ENCODE results near the gene KRTAP9-2. TPM values are rescaled to one million over a fixed set of nuclear protein-coding genes. Genes with fewer than 3 reads are reported as not detected.
"Not testable (repeated sequence)": the region's sequence is repeated elsewhere in the genome, so short reads cannot be mapped to it uniquely, and the experiment has no call there.

Gene KRTAP9-2
- total RNA-seq, 2 experiments from 2014 or later, result not detected

DNA sequence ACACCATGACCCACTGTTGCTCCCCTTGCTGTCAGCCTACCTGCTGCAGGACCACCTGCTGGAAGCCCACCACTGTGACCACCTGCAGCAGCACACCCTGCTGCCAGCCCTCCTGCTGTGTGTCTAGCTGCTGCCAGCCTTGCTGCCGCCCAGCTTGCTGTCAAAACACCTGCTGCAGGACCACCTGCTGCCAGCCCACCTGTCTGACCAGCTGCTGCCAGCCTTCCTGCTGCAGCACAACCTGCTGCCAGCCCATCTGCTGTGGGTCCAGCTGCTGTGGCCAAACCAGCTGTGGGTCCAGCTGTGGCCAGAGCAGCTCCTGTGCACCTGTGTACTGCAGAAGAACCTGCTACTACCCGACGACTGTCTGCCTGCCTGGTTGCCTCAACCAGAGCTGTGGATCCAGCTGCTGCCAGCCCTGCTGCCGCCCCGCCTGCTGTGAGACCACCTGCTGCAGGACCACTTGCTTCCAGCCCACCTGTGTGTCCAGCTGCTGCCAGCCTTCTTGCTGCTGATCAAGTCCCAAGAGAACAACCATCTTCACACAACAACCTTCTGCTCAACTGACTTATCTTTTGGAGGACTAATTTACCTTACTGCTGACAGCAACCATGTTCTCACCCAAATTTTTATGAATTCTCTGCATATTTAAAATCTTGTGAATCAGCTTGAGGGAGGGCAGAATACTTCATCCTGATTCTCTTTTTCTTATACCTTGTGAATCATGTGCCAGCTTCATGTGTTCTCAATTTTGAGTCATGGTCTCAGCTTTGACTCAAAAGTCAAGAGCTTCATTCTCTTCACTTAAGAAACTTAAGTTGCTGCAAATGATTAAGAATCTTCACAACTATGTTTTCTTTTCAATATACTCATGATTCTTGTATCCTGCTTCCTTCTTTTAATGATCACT lies 29.2 kb downstream of the KRTAP9-2 start, which contains the start of gene KRTAP9-9:
Gene KRTAP9-9 (plus strand): TSS at position 4 of the 910 bp plus-strand sequence.
- H3K9me3 Mint-ChIP-seq; ATAC-seq (ENCODE audit: low read depth); DNase-seq; POLR2A ChIA-PET; H3K27ac Mint-ChIP-seq; H3K4me1 Mint-ChIP-seq; H3K4me3 Mint-ChIP-seq; H3K36me3 Mint-ChIP-seq: not testable (repeated sequence)
- peaks cover 16% of the 10 kb centered on the region for H3K27me3 Mint-ChIP-seq

DNA sequence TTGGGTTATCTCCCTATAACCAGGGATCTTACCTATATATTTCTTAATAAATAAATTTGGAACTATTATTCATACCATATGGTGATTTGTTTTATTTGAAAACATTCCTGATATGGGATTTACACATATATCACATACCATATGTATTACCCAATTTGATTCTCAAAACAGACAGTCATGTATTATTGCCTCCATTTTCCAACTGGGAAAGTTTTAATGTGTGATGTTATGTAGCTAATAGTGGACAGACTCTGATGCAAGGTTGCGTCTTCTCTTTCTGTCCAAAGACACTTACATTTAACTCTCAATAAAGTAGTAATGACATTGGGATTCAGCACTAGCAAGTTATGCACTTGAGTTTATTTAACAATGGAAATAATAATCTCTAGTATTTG lies 29.8 kb downstream of the KRTAP9-2 start:
- ATAC-seq (ENCODE audit: low read depth) (no peak), DNase-seq (no peak)
- Mint-ChIP-seq H3K27ac (no peak overlapping the region), H3K36me3 (peaks cover 2% of the 10 kb centered on the region), H3K9me3 (no peaks in the 10 kb centered on the region), H3K4me3 (no peak overlapping the region), H3K27me3 (peaks cover 16% of the 10 kb centered on the region), H3K4me1 (no peaks in the 10 kb centered on the region)
- POLR2A ChIA-PET, result no interaction called here

DNA sequence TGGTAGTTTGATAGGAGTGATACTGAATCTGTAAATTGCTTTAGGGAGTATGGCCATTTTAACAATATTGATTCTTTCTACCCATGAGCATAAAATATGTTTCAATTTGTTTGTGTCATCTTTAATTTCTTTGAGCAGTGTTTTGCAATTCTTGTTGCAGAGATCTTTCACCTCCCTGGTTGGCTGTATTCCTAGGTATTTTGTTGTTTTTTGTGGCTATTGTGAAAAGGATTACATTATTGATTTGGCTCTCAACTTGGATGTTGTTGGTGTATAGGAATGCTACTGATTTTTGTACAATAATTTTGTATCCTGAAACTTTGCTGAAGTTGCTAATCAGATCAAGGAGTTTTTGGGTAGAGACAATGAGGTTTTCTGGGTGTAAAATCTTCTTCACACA lies 32.0 kb downstream of the KRTAP9-2 start:
- no peak overlapping the region for H3K4me3 Mint-ChIP-seq
- POLR2A ChIA-PET, result no interaction called here
- H3K27ac Mint-ChIP-seq, result no peak overlapping the region
- H3K36me3 Mint-ChIP-seq, result peaks cover 2% of the 10 kb centered on the region
- H3K4me1 Mint-ChIP-seq, result no peaks in the 10 kb centered on the region
- no peak for DNase-seq
- peaks cover 16% of the 10 kb centered on the region for H3K27me3 Mint-ChIP-seq
- H3K9me3 Mint-ChIP-seq, result no peaks in the 10 kb centered on the region
- no peak for ATAC-seq (ENCODE audit: low read depth)

DNA sequence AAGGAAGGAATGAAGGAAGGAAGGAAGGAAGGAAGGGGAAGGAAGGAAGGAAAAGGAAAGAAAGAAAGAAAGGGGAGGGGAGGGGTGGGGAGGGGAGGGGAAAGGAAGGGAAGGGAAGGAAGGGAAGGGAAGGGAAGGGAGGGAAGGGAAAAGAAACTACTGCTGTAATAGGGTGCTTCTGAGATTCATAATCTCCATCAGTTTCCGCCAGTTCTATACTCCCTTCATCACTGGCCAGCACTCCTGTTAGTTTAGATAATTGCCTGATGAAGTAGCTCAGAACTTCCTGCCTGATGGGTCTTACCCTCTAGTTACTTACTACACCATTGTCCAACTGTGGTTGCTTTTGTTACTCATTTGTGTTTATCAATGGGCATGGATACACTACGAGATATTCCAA lies 36.8 kb downstream of the KRTAP9-2 start:
- peaks cover 2% of the 10 kb centered on the region for H3K36me3 Mint-ChIP-seq
- ATAC-seq (ENCODE audit: low read depth) (no peak), DNase-seq (no peak)
- H3K27ac Mint-ChIP-seq, result no peak overlapping the region
- POLR2A ChIA-PET, result no interaction called here
- no peaks in the 10 kb centered on the region for H3K9me3 Mint-ChIP-seq
- peaks cover 12% of the 10 kb centered on the region for H3K27me3 Mint-ChIP-seq
- H3K4me1 Mint-ChIP-seq, result no peaks in the 10 kb centered on the region
- H3K4me3 Mint-ChIP-seq, result no peak overlapping the region

DNA sequence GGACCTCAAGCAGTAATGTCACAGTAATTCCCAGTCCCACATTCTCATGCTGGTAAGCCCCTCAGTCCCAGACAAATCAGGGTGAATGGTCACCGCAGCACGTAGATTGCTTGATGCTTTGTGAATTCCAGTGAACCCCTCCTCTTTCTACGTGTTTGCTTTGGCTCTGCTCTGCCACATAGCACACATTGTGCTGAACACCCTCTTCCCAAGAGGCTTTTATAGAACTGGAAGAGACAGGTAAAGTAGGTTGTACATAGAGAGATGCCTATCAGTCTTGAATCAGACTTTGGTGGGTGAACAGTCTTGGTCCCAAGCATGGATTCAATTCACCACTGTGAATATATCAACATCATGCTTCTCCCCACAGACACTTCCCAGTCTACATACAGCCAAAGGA lies 38.2 kb downstream of the KRTAP9-2 start:
- ATAC-seq (ENCODE audit: low read depth) (no peak), DNase-seq (no peak)
- POLR2A ChIA-PET, result no interaction called here
- Mint-ChIP-seq H3K27me3 (peaks cover 8% of the 10 kb centered on the region), H3K4me1 (no peaks in the 10 kb centered on the region), H3K9me3 (no peaks in the 10 kb centered on the region), H3K36me3 (peaks cover 2% of the 10 kb centered on the region), H3K27ac (no peak overlapping the region), H3K4me3 (no peak overlapping the region)

DNA sequence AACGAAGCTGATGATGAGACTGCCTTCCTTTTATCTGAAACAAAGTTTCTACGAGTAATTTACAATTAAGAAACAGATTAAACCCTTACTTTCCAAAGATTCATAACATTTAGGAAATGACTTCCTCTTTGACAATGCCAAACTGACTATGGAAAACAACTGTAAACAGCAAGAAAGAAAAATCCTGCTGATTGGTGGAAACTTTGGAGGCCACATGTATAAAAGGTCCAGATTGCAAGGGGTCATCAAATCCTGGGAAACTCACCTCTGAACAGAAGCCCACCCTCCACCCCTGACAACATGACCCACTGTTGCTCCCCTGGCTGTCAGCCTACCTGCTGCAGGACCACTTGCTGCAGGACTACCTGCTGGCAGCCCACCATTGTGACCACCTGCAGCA lies 38.6 kb downstream of the KRTAP9-2 start, which contains the start of gene KRTAP9-6:
Gene KRTAP9-6 (plus strand): TSS at position 301 of the 400 bp plus-strand sequence. CDS start 0 bp downstream, at position 301.
- no peak within 1 kb of the TSS for H3K27ac Mint-ChIP-seq
- POLR2A ChIA-PET, result no interaction called here
- H3K27me3 Mint-ChIP-seq, result peaks cover 8% of the 10 kb centered on the region
- no peaks in the 10 kb centered on the region for H3K9me3 Mint-ChIP-seq
- ATAC-seq (ENCODE audit: low read depth) (no peak), DNase-seq (no peak)
- H3K36me3 Mint-ChIP-seq, result peaks cover 2% of the 10 kb centered on the region
- no peaks in the 10 kb centered on the region for H3K4me1 Mint-ChIP-seq
- H3K4me3 Mint-ChIP-seq, result no peak within 1 kb of the TSS

DNA sequence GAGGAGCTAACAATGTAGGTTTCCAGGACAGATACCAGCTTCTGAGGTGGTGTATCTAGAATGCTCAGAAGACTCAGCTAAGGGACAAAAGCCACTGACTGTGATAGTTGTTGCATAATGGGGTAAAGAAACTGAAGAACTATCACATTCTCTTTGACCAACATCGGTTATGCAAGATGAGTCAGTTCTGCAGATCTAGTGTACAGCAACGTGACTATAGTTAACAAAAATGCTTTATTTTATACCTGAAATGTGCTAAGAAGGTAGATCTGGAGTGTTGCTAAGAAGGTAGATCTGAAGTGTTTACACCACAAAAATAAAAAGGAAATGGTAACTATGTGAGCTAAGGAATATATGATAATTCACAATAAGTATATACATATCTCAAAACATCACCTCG lies 41.3 kb downstream of the KRTAP9-2 start:
- H3K9me3 Mint-ChIP-seq, result no peaks in the 10 kb centered on the region
- H3K36me3 Mint-ChIP-seq, result no peaks in the 10 kb centered on the region
- ATAC-seq (ENCODE audit: low read depth) (no peak), DNase-seq (no peak)
- no peak overlapping the region for H3K4me3 Mint-ChIP-seq
- no peaks in the 10 kb centered on the region for H3K4me1 Mint-ChIP-seq
- H3K27me3 Mint-ChIP-seq, result no peaks in the 10 kb centered on the region
- H3K27ac Mint-ChIP-seq, result no peak overlapping the region
- POLR2A ChIA-PET, result no interaction called here

DNA sequence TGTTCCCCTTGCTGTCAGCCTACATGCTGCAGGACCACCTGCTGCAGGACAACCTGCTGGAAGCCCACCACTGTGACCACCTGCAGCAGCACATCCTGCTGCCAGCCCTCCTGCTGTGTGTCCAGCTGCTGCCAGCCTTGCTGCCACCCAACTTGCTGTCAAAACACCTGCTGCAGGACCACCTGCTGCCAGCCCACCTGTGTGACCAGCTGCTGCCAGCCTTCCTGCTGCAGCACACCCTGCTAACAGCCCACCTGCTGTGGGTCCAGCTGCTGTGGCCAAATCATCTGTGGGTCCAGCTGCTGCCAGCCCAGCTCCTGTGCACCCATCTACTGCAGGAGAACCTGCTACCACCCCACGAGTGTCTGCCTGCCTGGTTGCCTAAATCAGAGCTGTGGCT lies 44.9 kb downstream of the KRTAP9-2 start:
- ATAC-seq (ENCODE audit: low read depth); DNase-seq; H3K27me3 Mint-ChIP-seq; H3K4me1 Mint-ChIP-seq; H3K4me3 Mint-ChIP-seq; POLR2A ChIA-PET; H3K9me3 Mint-ChIP-seq; H3K36me3 Mint-ChIP-seq; H3K27ac Mint-ChIP-seq: not testable (repeated sequence)

DNA sequence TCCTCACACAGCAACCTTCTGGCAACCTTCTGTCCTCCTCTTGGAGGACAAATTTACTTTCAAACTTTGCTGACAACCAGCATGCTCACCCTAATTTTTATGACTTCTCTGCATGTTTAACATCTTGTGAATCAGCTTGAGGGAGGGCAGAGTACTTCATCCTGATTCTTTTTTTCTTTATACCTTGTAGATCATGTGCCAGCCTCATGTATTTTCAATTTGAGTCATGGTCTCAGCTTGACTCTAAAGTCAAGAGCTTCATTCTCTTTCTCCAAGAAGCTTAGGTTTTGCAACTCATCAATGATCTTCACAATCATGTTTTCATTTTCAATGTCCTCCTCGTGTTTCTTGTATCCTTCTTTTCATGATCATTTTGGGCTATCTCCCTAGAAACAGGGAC lies 45.4 kb downstream of the KRTAP9-2 start:
- H3K4me3 Mint-ChIP-seq, result no peak overlapping the region
- peaks cover 10% of the 10 kb centered on the region for H3K27me3 Mint-ChIP-seq
- H3K9me3 Mint-ChIP-seq, result no peaks in the 10 kb centered on the region
- ATAC-seq (ENCODE audit: low read depth) (no peak), DNase-seq (no peak)
- POLR2A ChIA-PET, result no interaction called here
- H3K36me3 Mint-ChIP-seq, result no peaks in the 10 kb centered on the region
- H3K27ac Mint-ChIP-seq, result no peak overlapping the region
- H3K4me1 Mint-ChIP-seq, result no peaks in the 10 kb centered on the region

DNA sequence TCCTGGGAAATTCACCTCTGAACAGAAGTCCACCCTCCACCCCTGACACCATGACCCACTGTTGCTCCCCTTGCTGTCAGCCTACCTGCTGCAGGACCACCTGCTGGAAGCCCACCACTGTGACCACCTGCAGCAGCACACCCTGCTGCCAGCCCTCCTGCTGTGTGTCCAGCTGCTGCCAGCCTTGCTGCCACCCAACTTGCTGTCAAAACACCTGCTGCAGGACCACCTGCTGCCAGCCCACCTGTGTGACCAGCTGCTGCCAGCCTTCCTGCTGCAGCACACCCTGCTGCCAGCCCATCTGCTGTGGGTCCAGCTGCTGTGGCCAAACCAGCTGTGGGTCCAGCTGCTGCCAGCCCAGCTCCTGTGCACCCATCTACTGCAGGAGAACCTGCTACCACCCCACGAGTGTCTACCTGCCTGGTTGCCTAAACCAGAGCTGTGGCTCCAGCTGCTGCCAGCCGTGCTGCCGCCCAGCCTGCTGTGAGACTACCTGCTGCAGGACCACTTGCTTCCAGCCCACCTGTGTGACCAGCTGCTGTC lies 49.3 kb downstream of the KRTAP9-2 start, which contains the start of gene KRTAP9-7:
Gene KRTAP9-7 (plus strand): TSS at position 51 of the 543 bp plus-strand sequence. CDS start 0 bp downstream, at position 51.
- H3K9me3 Mint-ChIP-seq; H3K27me3 Mint-ChIP-seq; POLR2A ChIA-PET; H3K4me3 Mint-ChIP-seq; ATAC-seq (ENCODE audit: low read depth); DNase-seq; H3K4me1 Mint-ChIP-seq; H3K27ac Mint-ChIP-seq; H3K36me3 Mint-ChIP-seq: not testable (repeated sequence)

Other genes with a start within 250 kb of the KRTAP9-2 start
- not detected for gene KRT40, start 242.3 kb upstream of the KRTAP9-2 start, total RNA-seq
- not detected for gene KRTAP3-3, start 232.5 kb upstream of the KRTAP9-2 start, total RNA-seq
- gene KRTAP3-2, start 226.7 kb upstream of the KRTAP9-2 start, total RNA-seq, result not detected
- gene KRTAP3-1, start 217.5 kb upstream of the KRTAP9-2 start, total RNA-seq, result not detected
- not detected for gene KRTAP1-5, start 199.4 kb upstream of the KRTAP9-2 start, total RNA-seq
- not detected for gene KRTAP1-4, start 196.5 kb upstream of the KRTAP9-2 start, total RNA-seq
- gene KRTAP1-3, start 191.8 kb upstream of the KRTAP9-2 start, total RNA-seq, result not detected
- gene KRTAP1-1, start 185.2 kb upstream of the KRTAP9-2 start, total RNA-seq, result not detected
- gene KRTAP2-1, start 179.3 kb upstream of the KRTAP9-2 start, total RNA-seq, result not detected
- not detected for gene KRTAP2-2, start 171.4 kb upstream of the KRTAP9-2 start, total RNA-seq
- gene KRTAP2-3, start 166.5 kb upstream of the KRTAP9-2 start, total RNA-seq, result not detected
- gene KRTAP2-4, start 160.8 kb upstream of the KRTAP9-2 start, total RNA-seq, result not detected
- gene KRTAP4-7, start 142.5 kb upstream of the KRTAP9-2 start, total RNA-seq, result not detected
- gene KRTAP4-8, start 128.5 kb upstream of the KRTAP9-2 start, total RNA-seq, result not detected
- not detected for gene KRTAP4-16, start 124.4 kb upstream of the KRTAP9-2 start, total RNA-seq
- gene KRTAP4-9, start 121.3 kb upstream of the KRTAP9-2 start, total RNA-seq, result not detected
- gene KRTAP4-11, start 108.3 kb upstream of the KRTAP9-2 start, total RNA-seq, result not detected
- not detected for gene KRTAP4-12, start 102.5 kb upstream of the KRTAP9-2 start, total RNA-seq
- gene KRTAP4-6, start 86.1 kb upstream of the KRTAP9-2 start, total RNA-seq, result not detected
- gene KRTAP4-5, start 76.8 kb upstream of the KRTAP9-2 start, total RNA-seq, result not detected
- gene KRTAP4-4, start 65.9 kb upstream of the KRTAP9-2 start, total RNA-seq, result not detected
- not detected for gene KRTAP4-3, start 58.4 kb upstream of the KRTAP9-2 start, total RNA-seq
- not detected for gene KRTAP4-2, start 48.4 kb upstream of the KRTAP9-2 start, total RNA-seq
- not detected for gene KRTAP4-1, start 41.7 kb upstream of the KRTAP9-2 start, total RNA-seq
- gene KRTAP9-1, start 36.8 kb upstream of the KRTAP9-2 start, total RNA-seq, result not detected
- not detected for gene KRTAP9-3, start 5.8 kb downstream of the KRTAP9-2 start, total RNA-seq
- gene KRTAP9-8, start 11.4 kb downstream of the KRTAP9-2 start, total RNA-seq, result not detected
- not detected for gene KRTAP9-4, start 23.0 kb downstream of the KRTAP9-2 start, total RNA-seq
- gene KRTAP9-9, start 28.7 kb downstream of the KRTAP9-2 start, total RNA-seq, result not detected
- not detected for gene KRTAP9-6, start 38.7 kb downstream of the KRTAP9-2 start, total RNA-seq
- gene KRTAP9-7, start 49.0 kb downstream of the KRTAP9-2 start, total RNA-seq, result not detected
- gene KRTAP29-1, start 76.2 kb downstream of the KRTAP9-2 start, total RNA-seq, result not detected
- not detected for gene KRTAP16-1, start 82.7 kb downstream of the KRTAP9-2 start, total RNA-seq
- not detected for gene KRTAP17-1, start 89.1 kb downstream of the KRTAP9-2 start, total RNA-seq
- gene KRT33A, start 124.2 kb downstream of the KRTAP9-2 start, total RNA-seq, result not detected
- not detected for gene KRT33B, start 143.2 kb downstream of the KRTAP9-2 start, total RNA-seq
- gene KRT34, start 155.7 kb downstream of the KRTAP9-2 start, total RNA-seq, result not detected
- not detected for gene KRT31, start 171.0 kb downstream of the KRTAP9-2 start, total RNA-seq
- gene KRT37, start 197.9 kb downstream of the KRTAP9-2 start, total RNA-seq, result not detected
- gene KRT38, start 214.3 kb downstream of the KRTAP9-2 start, total RNA-seq, result not detected
- gene KRT32, start 240.7 kb downstream of the KRTAP9-2 start, total RNA-seq, result not detected

Measured in activated naive CD8-positive, alpha-beta T cell treated with anti-CD3 and anti-CD28 coated beads, Interleukin-2, amount 10 ng/mL, durations not matched to agents 7 days and 5 days (primary cell).